ENCODE measurements around the gene ADCY3. TPM values are rescaled to one million over a fixed set of nuclear protein-coding genes. Genes with fewer than 3 reads are reported as not detected.

Gene ADCY3
- polyA plus RNA-seq, 1 of the 3 experiments (the other 2 are of a cell fraction), result 53.9 TPM

- no peak overlapping the region for H3K9ac ChIP-seq
- H4K20me1 ChIP-seq (ENCODE audit: insufficient read depth), result no peaks in the 10 kb centered on the region
- H3K9me2 ChIP-seq, result no peaks in the 10 kb centered on the region
- H2AFZ ChIP-seq (ENCODE audit: low read depth), result no peak overlapping the region
- H3K79me2 ChIP-seq (ENCODE audit: insufficient read depth), result peaks cover 4% of the 10 kb centered on the region
- 97% methylated on average over 6 of the region's 6 CpGs for WGBS (ENCODE audit: low lambda C conversion rate)
- H3K4me1 ChIP-seq (ENCODE audit: control insufficient read depth in 1 of 2, insufficient read depth in 2 of 2, low read depth in 1 of 2, low read length in 1 of 2), result peaks cover 0 to 3% of the 10 kb centered on the region in 2 experiments; a peak in 1 of 4 replicates
- ChIA-PET POLR2A (no interaction called here), CTCF (no interaction called here)
- TF ChIP-seq GATA2 (CRISPR knock-in tag; IDR thresholded peaks at IDR 0.05), result no peak
- H3K36me3 ChIP-seq (replicated peaks in 1 of 2; ENCODE audit: control insufficient read depth in 1 of 2, insufficient read depth in 2 of 2, low read length in 1 of 2), result peaks cover 0 to 5% of the 10 kb centered on the region in 2 experiments
- no peaks in the 10 kb centered on the region for H3K27me3 ChIP-seq (ENCODE audit: insufficient read depth)
- H3F3A ChIP-seq (replicated peaks; ENCODE audit: insufficient read depth), result no peaks in the 10 kb centered on the region
- no peak overlapping the region for H3K4me3 ChIP-seq (ENCODE audit: low read depth in 2 of 2, low read length in 1 of 2)
- H3K4me2 ChIP-seq, result no peak overlapping the region
- H3K27ac ChIP-seq (ENCODE audit: low read depth in 2 of 2, low read length in 1 of 2), result no peak overlapping the region
- 0 out of 2 replicates have a peak, but pooled peaks cover 3% of the 10 kb centered on the region for H3K9me3 ChIP-seq
- DNase-seq, result no peak
Observed at GRCh38 chr2:24906466-24906865, 13.6 kb downstream of the ADCY3 start.

- Histone ChIP-seq H3K4me2 (no peak overlapping the region), H3K27ac (ENCODE audit: low read depth in 2 of 2, low read length in 1 of 2) (no peak overlapping the region), H3K9me3 (no peaks in the 10 kb centered on the region), H3F3A (replicated peaks; ENCODE audit: insufficient read depth) (no peaks in the 10 kb centered on the region), H3K9ac (no peak overlapping the region), H3K4me3 (ENCODE audit: low read depth in 2 of 2, low read length in 1 of 2) (no peak overlapping the region), H3K36me3 (replicated peaks in 1 of 2; ENCODE audit: control insufficient read depth in 1 of 2, insufficient read depth in 2 of 2, low read length in 1 of 2) (peaks cover 0 to 4% of the 10 kb centered on the region in 2 experiments), H2AFZ (ENCODE audit: low read depth) (no peak overlapping the region), H4K20me1 (ENCODE audit: insufficient read depth) (no peaks in the 10 kb centered on the region), H3K4me1 (ENCODE audit: control insufficient read depth in 1 of 2, insufficient read depth in 2 of 2, low read depth in 1 of 2, low read length in 1 of 2) (peaks cover 0 to under 1% of the 10 kb centered on the region in 2 experiments; a peak in 1 of 4 replicates), H3K9me2 (no peaks in the 10 kb centered on the region), H3K79me2 (ENCODE audit: insufficient read depth) (no peaks in the 10 kb centered on the region), H3K27me3 (ENCODE audit: insufficient read depth) (no peaks in the 10 kb centered on the region)
- POLR2A ChIA-PET, result no interaction called here
- no peak for DNase-seq
- CTCF ChIA-PET, result no interaction called here
- WGBS (ENCODE audit: low lambda C conversion rate), result 89% methylated on average over 23 of the region's 23 CpGs
- TF ChIP-seq IRF3 (IDR thresholded peaks at IDR 0.05; ENCODE audit: low read depth, low read length), result no peak
- TF ChIP-seq GATA2 (CRISPR knock-in tag; IDR thresholded peaks at IDR 0.05), result no peak
- no peak for TF ChIP-seq TAF1 (IDR thresholded peaks at IDR 0.05; ENCODE audit: borderline replicate concordance, low read depth, low read length)
- no peak for TF ChIP-seq NFIC (IDR thresholded peaks at IDR 0.05; ENCODE audit: borderline replicate concordance)
- no peak for TF ChIP-seq TCF12 (IDR thresholded peaks at IDR 0.05)
- no peak for TF ChIP-seq CHD2 (IDR thresholded peaks at IDR 0.05; ENCODE audit: low read length, partially characterized antibody)
- no peak for TF ChIP-seq FOXM1 (IDR thresholded peaks at IDR 0.05; ENCODE audit: low read depth)
- TF ChIP-seq MAX (IDR thresholded peaks at IDR 0.05; ENCODE audit: low read depth), result no peak
- TF ChIP-seq ZBTB33 (IDR thresholded peaks at IDR 0.05; ENCODE audit: borderline replicate concordance, low read depth), result no peak
- no peak for TF ChIP-seq SMC3 (IDR thresholded peaks at IDR 0.05; ENCODE audit: low read depth, low read length)
- no peak for TF ChIP-seq MEF2A (IDR thresholded peaks at IDR 0.05; ENCODE audit: borderline replicate concordance, low read depth)
- no peak for TF ChIP-seq GABPA (IDR thresholded peaks at IDR 0.05; ENCODE audit: low read depth)
- TF ChIP-seq JUND (IDR thresholded peaks at IDR 0.05), result no peak
- TF ChIP-seq REST (IDR thresholded peaks at IDR 0.05; ENCODE audit: low read depth, low read length), result no peak
- TF ChIP-seq RCOR1 (IDR thresholded peaks at IDR 0.05; ENCODE audit: low read length), result no peak
- TF ChIP-seq POLR2AphosphoS5 (IDR thresholded peaks at IDR 0.05; ENCODE audit: low read depth, low read length), result no peak
- TF ChIP-seq RAD21 (IDR thresholded peaks at IDR 0.05; ENCODE audit: low read length), result no peak
- TF ChIP-seq SIN3A (IDR thresholded peaks at IDR 0.05; ENCODE audit: borderline replicate concordance, low read depth, low read length), result no peak
Observed at GRCh38 chr2:24903161-24904103, 16.6 kb downstream of the ADCY3 start.
